Measurements from ENCODE around the gene NPTXR.

- TF ChIP-seq CTCF (IDR thresholded peaks at IDR 0.05) (no peak), POLR2A (IDR thresholded peaks at IDR 0.05) (no peak)
These were observed 59.0 kb downstream of the NPTXR start for GRCh38 chr22:38784856-38785255.
